ENCODE data around the gene AGR2. TPM values are rescaled to one million over a fixed set of nuclear protein-coding genes. Genes with fewer than 3 reads are reported as not detected.

AGR2 gene
- total RNA-seq, 1 experiment from 2014 or later = not detected

DNA sequence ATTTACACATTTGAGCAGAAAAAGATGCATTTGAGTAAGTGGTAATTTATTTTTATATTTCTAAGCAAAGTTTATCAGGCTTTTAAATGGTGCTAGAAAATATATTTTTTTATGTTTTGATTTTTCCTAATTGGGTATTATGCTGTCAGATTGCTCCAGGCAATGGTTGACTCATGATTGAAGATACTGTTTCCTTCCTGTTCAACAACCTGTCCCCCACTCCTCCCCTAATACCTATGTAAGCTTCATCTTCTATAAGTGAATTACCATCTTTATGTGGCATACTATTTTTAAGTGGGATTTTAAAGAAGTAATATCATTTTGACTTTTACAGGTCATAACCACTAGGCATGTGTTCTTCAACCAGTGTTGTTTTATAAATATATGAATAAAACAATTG is 29.8 kb downstream of the AGR2 start:
- no peaks in the 10 kb centered on the region for H3K27me3 ChIP-seq (replicated peaks; ENCODE audit: insufficient read depth, low read depth, low read length, poor library complexity)
- H3K9me3 ChIP-seq (ENCODE audit: low read depth, low read length, poor library complexity, severe bottlenecking) = no peaks in the 10 kb centered on the region
- BruUV-seq (replicated peaks) = no TSS peak
- intact Hi-C loops (cut with micrococcal nuclease; ENCODE audit: unreplicated experiment) = no loop called here
- ChIA-PET CTCF (no interaction called here), POLR2A (ENCODE audit: low non-redundant PET) (no interaction called here)
- no peak overlapping the region for H3K27ac ChIP-seq (ENCODE audit: low read depth, low read length, poor library complexity, severe bottlenecking)
- TF ChIP-seq EZH2 (IDR thresholded peaks at IDR 0.05; ENCODE audit: borderline replicate concordance, low read depth, low read length, poor library complexity, severe bottlenecking) = no peak
- TF ChIP-seq, protein P1, sequence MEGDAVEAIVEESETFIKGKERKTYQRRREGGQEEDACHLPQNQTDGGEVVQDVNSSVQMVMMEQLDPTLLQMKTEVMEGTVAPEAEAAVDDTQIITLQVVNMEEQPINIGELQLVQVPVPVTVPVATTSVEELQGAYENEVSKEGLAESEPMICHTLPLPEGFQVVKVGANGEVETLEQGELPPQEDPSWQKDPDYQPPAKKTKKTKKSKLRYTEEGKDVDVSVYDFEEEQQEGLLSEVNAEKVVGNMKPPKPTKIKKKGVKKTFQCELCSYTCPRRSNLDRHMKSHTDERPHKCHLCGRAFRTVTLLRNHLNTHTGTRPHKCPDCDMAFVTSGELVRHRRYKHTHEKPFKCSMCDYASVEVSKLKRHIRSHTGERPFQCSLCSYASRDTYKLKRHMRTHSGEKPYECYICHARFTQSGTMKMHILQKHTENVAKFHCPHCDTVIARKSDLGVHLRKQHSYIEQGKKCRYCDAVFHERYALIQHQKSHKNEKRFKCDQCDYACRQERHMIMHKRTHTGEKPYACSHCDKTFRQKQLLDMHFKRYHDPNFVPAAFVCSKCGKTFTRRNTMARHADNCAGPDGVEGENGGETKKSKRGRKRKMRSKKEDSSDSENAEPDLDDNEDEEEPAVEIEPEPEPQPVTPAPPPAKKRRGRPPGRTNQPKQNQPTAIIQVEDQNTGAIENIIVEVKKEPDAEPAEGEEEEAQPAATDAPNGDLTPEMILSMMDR (conservative IDR thresholded peaks at IDR 0.05; ENCODE audit: low read depth, low read length) = no peak
- no peak overlapping the region for H3K4me3 ChIP-seq (ENCODE audit: low read depth, low read length, poor library complexity, severe bottlenecking)
- H3K36me3 ChIP-seq (ENCODE audit: insufficient read depth, low read length, poor library complexity, severe bottlenecking) = no peaks in the 10 kb centered on the region
- DNase-seq (ENCODE audit: low spot score) = no peak
- H3K4me1 ChIP-seq (ENCODE audit: insufficient read depth, low read length, poor library complexity, severe bottlenecking) = peaks cover 44% of the 10 kb centered on the region

DNA sequence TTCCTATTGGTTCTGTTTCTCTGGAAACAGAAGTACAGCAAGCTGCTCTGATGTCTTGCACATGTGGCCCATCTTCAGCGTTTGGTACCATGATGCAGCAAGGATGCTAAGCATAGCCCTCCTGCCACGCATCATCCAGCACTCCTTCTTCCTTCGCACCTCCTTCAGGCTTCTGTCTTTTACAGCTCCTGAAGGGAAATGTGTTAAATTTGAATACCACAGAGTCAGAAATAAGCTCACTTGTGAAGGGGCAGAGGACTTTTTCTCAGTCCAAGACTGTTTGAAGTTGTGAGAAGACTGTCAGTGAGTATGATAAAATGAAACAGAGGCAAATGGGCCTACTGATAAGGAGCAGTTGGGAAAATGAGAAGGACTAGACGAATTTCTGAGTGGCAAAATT is 30.5 kb downstream of the AGR2 start:
- TF ChIP-seq EZH2 (IDR thresholded peaks at IDR 0.05; ENCODE audit: borderline replicate concordance, low read depth, low read length, poor library complexity, severe bottlenecking) = no peak
- TF ChIP-seq, protein P1 (conservative IDR thresholded peaks at IDR 0.05; ENCODE audit: low read depth, low read length) = no peak
- no peaks in the 10 kb centered on the region for H3K27me3 ChIP-seq (replicated peaks; ENCODE audit: insufficient read depth, low read depth, low read length, poor library complexity)
- CTCF ChIA-PET = no interaction called here
- H3K4me3 ChIP-seq (ENCODE audit: low read depth, low read length, poor library complexity, severe bottlenecking) = no peak overlapping the region
- peaks cover 48% of the 10 kb centered on the region for H3K4me1 ChIP-seq (ENCODE audit: insufficient read depth, low read length, poor library complexity, severe bottlenecking)
- no peaks in the 10 kb centered on the region for H3K9me3 ChIP-seq (ENCODE audit: low read depth, low read length, poor library complexity, severe bottlenecking)
- H3K27ac ChIP-seq (ENCODE audit: low read depth, low read length, poor library complexity, severe bottlenecking) = no peak overlapping the region
- no peak for DNase-seq (ENCODE audit: low spot score)
- BruUV-seq (replicated peaks) = no TSS peak
- H3K36me3 ChIP-seq (ENCODE audit: insufficient read depth, low read length, poor library complexity, severe bottlenecking) = no peaks in the 10 kb centered on the region
- intact Hi-C loops (cut with micrococcal nuclease; ENCODE audit: unreplicated experiment) = no loop called here
- POLR2A ChIA-PET (ENCODE audit: low non-redundant PET) = no interaction called here

DNA sequence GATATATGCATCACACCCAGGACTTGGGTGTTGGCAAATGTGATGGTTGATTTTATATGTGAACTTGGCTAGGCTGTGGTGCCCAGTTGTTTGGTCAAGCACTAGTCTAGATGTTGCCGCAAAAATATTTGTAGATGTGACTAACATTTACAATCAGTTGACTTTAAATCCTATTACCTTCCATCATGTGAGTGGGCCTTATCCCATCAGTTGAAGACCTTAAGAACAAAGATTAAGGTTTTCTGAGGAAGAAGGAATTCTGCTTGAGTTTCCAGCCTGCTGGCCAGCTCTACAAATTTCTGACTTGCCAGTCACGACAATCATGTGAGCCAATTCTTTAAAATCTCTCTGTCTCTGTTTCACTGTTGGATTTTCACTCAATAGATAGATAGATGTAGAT is 30.9 kb downstream of the AGR2 start:
- peaks cover 50% of the 10 kb centered on the region for H3K4me1 ChIP-seq (ENCODE audit: insufficient read depth, low read length, poor library complexity, severe bottlenecking)
- BruUV-seq (replicated peaks) = no TSS peak
- H3K36me3 ChIP-seq (ENCODE audit: insufficient read depth, low read length, poor library complexity, severe bottlenecking) = no peaks in the 10 kb centered on the region
- H3K9me3 ChIP-seq (ENCODE audit: low read depth, low read length, poor library complexity, severe bottlenecking) = no peaks in the 10 kb centered on the region
- intact Hi-C loops (cut with micrococcal nuclease; ENCODE audit: unreplicated experiment) = no loop called here
- no peak overlapping the region for H3K4me3 ChIP-seq (ENCODE audit: low read depth, low read length, poor library complexity, severe bottlenecking)
- no peak for DNase-seq (ENCODE audit: low spot score)
- CTCF ChIA-PET = no interaction called here
- H3K27me3 ChIP-seq (replicated peaks; ENCODE audit: insufficient read depth, low read depth, low read length, poor library complexity) = no peaks in the 10 kb centered on the region
- TF ChIP-seq, protein P1 (conservative IDR thresholded peaks at IDR 0.05; ENCODE audit: low read depth, low read length) = no peak
- no peak for TF ChIP-seq EZH2 (IDR thresholded peaks at IDR 0.05; ENCODE audit: borderline replicate concordance, low read depth, low read length, poor library complexity, severe bottlenecking)
- POLR2A ChIA-PET (ENCODE audit: low non-redundant PET) = no interaction called here
- H3K27ac ChIP-seq (ENCODE audit: low read depth, low read length, poor library complexity, severe bottlenecking) = no peak overlapping the region
